CD4-positive, alpha-beta T cell treated with Interleukin-10 for 1 hour (primary cell): ENCODE data around the gene SEBOX.
A peak's percentile ranks its signal among the peaks of the same experiment; 100 is the strongest.

Experiments used
- DNase-seq: peaks from one replicate; pipeline ENCODE4 v3.0.0-alpha.2; 2020

The SEBOX gene

GRCh38 chr17:28392491-28392890 lies 27.5 kb upstream of the SEBOX start:
- DNase-seq: no peak

DNA sequence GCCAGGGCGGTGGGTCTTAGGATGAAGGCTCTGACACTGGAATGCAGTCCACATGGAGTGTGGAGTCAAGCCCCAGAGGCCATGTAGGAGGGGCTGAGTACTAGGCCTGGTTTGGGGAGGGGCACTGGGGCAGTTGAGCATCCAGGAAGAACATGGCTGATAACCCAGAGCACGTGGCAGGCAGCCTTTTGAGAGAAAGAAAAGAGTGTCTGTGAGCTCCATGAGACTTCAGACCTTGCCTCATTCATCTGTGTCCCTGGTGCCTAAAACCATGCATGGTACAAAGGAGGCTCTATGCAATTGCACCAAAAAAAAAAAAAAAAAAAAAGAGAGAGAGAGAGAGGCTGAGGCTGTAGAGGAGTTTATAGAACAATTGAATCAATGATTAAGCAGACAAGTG lies 26.4 kb upstream of the SEBOX start:
- no peak for DNase-seq

GRCh38 chr17:28390984-28391383 lies 26.0 kb upstream of the SEBOX start:
- DNase-seq: no peak

GRCh38 chr17:28390563-28390962 lies 25.6 kb upstream of the SEBOX start:
- DNase-seq: no peak

GRCh38 chr17:28390141-28390540 lies 25.1 kb upstream of the SEBOX start:
- DNase-seq: no peak

GRCh38 chr17:28388106-28388505 lies 23.1 kb upstream of the SEBOX start:
- DNase-seq: no peak

GRCh38 chr17:28386391-28386790 lies 21.4 kb upstream of the SEBOX start:
- no peak for DNase-seq

DNA sequence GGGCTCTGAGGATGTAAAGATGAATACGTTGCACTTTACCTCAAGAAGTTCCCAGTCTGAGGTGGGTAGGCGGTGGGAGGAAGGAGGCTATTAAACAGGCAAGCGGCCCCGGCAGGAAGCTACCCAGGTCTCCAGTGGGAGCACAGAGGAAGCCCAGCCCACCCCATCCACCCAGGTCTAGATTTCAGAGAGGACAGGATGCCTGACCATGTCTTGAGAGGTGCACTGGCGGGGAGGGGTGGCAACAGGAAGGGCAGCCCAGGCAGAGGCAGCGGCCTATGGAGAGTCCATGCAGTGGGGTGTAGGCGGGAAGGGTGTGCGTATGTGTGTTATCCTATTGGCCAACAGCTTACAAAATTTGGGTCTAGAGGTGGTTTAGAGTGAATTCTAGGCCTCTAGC lies 20.4 kb upstream of the SEBOX start:
- DNase-seq: no peak

DNA sequence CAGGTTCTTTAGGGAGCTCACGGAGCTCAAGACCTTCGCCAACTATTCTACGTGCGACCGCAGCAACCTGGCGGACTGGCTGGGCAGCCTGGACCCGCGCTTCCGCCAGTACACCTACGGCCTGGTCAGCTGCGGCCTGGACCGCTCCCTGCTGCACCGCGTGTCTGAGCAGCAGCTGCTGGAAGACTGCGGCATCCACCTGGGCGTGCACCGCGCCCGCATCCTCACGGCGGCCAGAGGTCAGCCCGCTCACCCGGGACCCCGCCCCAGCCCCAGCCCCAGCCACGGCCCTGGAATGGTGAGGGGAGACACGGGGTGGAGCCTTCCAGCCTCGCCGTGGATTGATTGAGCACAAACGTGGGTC lies 20.0 kb upstream of the SEBOX start:
- no peak for DNase-seq

- DNase-seq: peak; percentile 61
Measured at GRCh38 chr17:28384281-28385036, 19.5 kb upstream of the SEBOX start.

DNA sequence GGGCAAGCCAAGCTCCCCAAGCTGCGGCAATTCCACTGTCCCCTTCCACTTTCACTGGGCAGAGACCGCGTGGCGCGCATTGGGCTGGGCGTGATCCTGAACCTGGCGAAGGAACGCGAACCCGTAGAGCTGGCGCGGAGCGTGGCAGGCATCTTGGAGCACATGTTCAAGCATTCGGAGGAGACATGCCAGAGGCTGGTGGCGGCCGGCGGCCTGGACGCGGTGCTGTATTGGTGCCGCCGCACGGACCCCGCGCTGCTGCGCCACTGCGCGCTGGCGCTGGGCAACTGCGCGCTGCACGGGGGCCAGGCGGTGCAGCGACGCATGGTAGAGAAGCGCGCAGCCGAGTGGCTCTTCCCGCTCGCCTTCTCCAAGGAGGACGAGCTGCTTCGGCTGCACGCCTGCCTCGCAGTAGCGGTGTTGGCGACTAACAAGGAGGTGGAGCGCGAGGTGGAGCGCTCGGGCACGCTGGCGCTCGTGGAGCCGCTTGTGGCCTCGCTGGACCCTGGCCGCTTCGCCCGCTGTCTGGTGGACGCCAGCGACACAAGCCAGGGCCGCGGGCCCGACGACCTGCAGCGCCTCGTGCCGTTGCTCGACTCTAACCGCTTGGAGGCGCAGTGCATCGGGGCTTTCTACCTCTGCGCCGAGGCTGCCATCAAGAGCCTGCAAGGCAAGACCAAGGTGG lies 16.3 kb upstream of the SEBOX start:
- no peak for DNase-seq

- DNase-seq: no peak
Measured at GRCh38 chr17:28379814-28380801, 15.1 kb upstream of the SEBOX start.

GRCh38 chr17:28372945-28373274 lies 7.9 kb upstream of the SEBOX start:
- no peak for DNase-seq

- no peak for DNase-seq
Measured at GRCh38 chr17:28372203-28372944, 7.4 kb upstream of the SEBOX start.

- DNase-seq: peak; percentile 91
Measured at GRCh38 chr17:28371245-28372202, 6.5 kb upstream of the SEBOX start, which contains the start of gene SARM1. SARM1 (plus strand) TSS chr17:28371694; CDS start chr17:28372033, 339 bp downstream.

DNA sequence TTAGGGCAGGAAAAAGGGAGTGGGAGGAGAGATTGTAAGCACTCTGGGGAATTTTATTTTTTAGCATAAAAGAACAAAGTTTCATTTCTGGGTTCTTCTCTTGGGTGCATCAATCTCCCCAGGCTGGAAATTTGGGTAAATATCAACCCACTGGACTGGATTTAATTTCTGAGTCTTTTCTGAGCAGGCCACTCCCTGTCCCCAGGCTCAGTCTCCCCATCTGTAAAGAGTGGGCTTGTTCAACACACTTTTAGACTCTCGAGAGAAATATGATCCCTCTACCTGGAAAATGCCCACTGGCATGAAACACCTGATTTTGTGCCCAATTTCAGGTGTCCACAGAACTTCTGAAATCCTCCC lies 5.7 kb upstream of the SEBOX start:
- no peak for DNase-seq

DNA sequence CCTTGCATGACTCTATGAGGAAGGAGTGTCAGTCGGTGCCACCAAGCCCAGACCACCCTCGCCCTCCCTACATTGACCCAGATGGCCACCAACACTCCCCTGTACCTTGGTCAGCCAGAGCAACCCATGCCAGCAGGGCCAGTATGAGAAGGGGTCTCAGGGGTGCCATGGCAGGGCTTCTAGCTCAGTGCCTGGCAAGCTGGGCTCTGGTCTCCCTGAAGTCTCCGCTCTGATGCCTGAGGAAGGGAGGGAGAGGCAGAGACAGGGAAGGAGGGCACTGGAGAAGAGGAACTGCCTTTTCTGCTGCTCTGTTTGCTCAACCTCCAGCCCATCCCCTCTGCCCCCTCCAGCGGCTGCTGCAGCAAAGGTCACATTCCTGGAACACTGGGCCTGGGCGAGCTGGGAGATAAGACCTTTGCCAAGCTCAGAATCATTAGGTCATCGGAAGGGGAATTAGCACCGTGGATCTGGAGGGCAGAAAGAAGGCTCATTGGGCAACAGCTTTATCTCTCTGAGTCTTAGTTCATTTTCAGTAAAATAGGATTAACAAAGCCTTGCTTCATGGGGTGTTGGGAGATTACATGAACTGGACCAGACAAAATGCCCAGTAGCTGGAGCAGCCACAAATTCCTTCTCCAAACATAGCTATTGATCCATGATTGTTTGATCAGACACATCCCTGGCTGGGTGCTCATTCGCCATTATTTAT lies 5.2 kb upstream of the SEBOX start, which contains the start of gene VTN:
VTN (minus strand) TSS at position 273 of the 709 bp plus-strand sequence; CDS start at position 169, 104 bp downstream.
- DNase-seq: no peak

DNA sequence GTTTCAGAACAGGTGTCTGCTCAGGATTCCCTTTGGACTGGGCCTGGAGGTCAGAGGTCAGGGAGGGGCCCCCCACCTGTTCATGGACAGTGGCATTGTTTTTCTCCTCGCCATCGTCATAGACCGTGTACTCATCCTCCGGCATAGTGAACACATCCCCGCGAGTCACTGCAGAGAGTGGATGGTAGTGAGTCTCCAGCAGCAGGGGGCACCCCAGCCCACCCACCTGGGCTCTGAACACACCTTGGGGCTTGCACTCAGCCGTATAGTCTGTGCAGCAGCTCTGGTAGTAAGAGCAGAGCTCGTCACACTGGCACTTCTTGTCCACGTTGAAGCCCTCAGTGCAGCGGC lies 4.7 kb upstream of the SEBOX start:
- DNase-seq: no peak

DNA sequence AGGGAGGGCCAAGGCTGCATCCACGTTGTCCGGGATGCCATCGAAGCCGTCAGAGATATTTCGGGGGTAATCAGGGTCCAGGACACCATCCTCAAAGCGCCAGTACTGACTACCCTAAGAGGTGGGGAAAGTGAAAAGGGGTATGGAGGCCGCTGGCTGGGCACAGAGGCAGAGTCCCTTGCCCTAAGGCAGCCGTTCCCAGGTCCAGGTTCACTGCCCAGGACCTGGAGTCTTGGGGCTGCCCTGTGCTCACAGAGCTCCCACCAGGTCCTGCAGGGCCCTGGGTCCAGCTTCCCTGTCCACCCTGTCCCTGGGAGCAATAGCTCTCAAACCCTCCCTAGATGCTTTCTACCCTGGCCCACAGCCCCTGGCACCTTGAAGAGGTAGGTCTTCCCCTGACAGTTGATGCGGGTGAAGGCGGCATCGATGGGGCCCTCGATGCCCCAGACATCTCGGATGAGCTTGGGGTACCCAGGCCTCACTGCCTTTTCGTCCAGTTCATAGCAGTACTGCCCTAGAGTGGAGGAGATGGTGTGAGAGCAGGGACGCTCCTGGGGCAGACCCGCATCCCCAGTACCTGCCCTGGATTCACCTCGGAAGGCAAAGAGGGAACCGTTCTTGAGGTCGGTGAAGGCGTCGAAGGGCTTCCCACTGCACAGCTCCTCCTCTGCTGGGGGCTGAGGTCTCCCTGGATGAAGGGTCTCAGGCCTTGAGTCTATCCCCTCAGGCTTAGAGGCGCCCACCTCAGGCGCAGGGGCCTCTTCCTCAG lies 4.1 kb upstream of the SEBOX start:
- DNase-seq: no peak

DNA sequence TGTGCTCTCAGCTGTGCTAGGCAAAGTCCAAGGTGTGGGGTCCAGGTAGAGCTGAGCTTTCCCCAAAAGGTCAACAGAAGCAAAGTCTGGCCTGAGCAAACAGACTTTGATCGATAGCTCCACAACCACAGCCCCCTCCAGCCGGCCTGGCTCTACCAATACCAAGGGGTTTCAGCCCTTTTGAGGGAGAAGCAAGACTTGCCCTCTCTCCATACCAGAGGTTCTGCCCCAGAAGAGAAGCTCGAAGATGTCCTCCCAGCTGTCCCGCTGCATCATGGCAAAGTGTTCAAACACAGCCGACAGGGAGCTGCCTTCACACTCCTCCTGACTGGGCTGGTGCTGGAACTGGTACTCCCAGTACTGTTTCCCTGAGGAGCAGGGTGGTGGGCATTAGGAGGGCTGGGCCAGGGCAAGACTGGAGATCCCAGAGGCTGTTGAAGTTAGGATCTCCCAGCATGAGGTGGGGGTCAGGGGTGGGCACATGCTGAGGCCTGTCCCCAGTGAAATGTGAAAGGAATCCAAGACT lies 3.4 kb upstream of the SEBOX start:
- DNase-seq: no peak
